ENCODE results near the gene POP7. TPM values are rescaled to one million over a fixed set of nuclear protein-coding genes. Genes with fewer than 3 reads are reported as not detected.

POP7 gene
- total and polyA plus RNA-seq, 4 donors, result 19.1 to 40.1 (median 33.8) TPM

DNA sequence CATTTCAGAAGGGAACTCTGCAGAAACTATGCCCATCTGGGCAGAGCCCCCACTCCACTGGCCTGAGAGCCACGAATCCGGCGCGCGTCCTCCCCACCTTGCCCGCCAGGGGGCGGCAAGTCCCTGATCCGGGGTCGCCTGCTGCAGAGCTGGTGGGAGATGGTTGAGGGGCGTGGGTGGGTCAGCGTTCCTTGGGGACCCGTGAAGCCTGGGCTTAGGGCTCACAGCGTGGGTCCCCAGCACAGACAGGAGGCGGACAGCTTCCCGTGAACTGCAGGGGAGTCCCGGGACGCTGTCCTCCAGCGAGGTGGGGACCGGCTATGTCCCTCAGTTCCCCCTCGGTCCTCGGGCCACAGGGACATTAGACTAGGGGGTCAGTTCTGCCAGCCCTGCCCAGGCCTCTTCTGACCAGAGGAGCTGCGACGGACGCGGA, 585 bp upstream of the POP7 start:
- Histone ChIP-seq H3K27me3 (ENCODE audit: control insufficient read depth in 4 of 4, insufficient read depth in 4 of 4, low read length in 3 of 4) (no peaks in the 10 kb centered on the region), H3K9me3 (ENCODE audit: control insufficient read depth in 4 of 4, low read length in 3 of 4) (no peaks in the 10 kb centered on the region), H3K9ac (ENCODE audit: low read depth in 1 of 2, low read length in 2 of 2) (peak overlapping the region; percentile 9 to 70), H3K27ac (ENCODE audit: low read depth in 1 of 2, low read length in 2 of 2) (peak overlapping the region; percentile 89 to 96), H3K4me3 (ENCODE audit: low read depth in 1 of 3, low read length in 3 of 3) (peak overlapping the region; percentile 66 to 93 (median 79)), H3K36me3 (ENCODE audit: control insufficient read depth in 4 of 4, insufficient read depth in 3 of 4, low read depth in 1 of 4, low read length in 3 of 4) (no peaks in the 10 kb centered on the region), H3K4me1 (ENCODE audit: control insufficient read depth in 4 of 4, insufficient read depth in 4 of 4, low read length in 3 of 4) (peaks cover 3 to 31% (median 16%) of the 10 kb centered on the region in 4 donors)
- no peak for TF ChIP-seq YY1 (IDR thresholded peaks at IDR 0.05)
- TF ChIP-seq RAD21 (IDR thresholded peaks at IDR 0.05), result peak; percentile 81 to 89
- TF ChIP-seq, protein P1, sequence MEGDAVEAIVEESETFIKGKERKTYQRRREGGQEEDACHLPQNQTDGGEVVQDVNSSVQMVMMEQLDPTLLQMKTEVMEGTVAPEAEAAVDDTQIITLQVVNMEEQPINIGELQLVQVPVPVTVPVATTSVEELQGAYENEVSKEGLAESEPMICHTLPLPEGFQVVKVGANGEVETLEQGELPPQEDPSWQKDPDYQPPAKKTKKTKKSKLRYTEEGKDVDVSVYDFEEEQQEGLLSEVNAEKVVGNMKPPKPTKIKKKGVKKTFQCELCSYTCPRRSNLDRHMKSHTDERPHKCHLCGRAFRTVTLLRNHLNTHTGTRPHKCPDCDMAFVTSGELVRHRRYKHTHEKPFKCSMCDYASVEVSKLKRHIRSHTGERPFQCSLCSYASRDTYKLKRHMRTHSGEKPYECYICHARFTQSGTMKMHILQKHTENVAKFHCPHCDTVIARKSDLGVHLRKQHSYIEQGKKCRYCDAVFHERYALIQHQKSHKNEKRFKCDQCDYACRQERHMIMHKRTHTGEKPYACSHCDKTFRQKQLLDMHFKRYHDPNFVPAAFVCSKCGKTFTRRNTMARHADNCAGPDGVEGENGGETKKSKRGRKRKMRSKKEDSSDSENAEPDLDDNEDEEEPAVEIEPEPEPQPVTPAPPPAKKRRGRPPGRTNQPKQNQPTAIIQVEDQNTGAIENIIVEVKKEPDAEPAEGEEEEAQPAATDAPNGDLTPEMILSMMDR (IDR thresholded peaks at IDR 0.05; ENCODE audit: low read depth, low read length, missing input control), result peak; percentile 78
- TF ChIP-seq FOXA2 (IDR thresholded peaks at IDR 0.05), result no peak
- TF ChIP-seq NR2F2 (IDR thresholded peaks at IDR 0.05), result no peak
- under 1% methylated on average over 25 of the region's 25 CpGs for WGBS
- peak; percentile 89 for DNase-seq (ENCODE audit: low spot score)

- peaks cover 8 to 45% (median 24%) of the 10 kb centered on the region in 4 donors for H3K4me1 ChIP-seq (ENCODE audit: control insufficient read depth in 4 of 4, insufficient read depth in 4 of 4, low read length in 3 of 4)
- H3K27me3 ChIP-seq (ENCODE audit: control insufficient read depth in 4 of 4, insufficient read depth in 4 of 4, low read length in 3 of 4), result no peaks in the 10 kb centered on the region
- TF ChIP-seq, protein P1 (IDR thresholded peaks at IDR 0.05; ENCODE audit: low read depth, low read length, missing input control), result no peak
- TF ChIP-seq EGR1 (IDR thresholded peaks at IDR 0.05; ENCODE audit: low read depth in 2 of 2), result no peak
- TF ChIP-seq, protein P2, sequence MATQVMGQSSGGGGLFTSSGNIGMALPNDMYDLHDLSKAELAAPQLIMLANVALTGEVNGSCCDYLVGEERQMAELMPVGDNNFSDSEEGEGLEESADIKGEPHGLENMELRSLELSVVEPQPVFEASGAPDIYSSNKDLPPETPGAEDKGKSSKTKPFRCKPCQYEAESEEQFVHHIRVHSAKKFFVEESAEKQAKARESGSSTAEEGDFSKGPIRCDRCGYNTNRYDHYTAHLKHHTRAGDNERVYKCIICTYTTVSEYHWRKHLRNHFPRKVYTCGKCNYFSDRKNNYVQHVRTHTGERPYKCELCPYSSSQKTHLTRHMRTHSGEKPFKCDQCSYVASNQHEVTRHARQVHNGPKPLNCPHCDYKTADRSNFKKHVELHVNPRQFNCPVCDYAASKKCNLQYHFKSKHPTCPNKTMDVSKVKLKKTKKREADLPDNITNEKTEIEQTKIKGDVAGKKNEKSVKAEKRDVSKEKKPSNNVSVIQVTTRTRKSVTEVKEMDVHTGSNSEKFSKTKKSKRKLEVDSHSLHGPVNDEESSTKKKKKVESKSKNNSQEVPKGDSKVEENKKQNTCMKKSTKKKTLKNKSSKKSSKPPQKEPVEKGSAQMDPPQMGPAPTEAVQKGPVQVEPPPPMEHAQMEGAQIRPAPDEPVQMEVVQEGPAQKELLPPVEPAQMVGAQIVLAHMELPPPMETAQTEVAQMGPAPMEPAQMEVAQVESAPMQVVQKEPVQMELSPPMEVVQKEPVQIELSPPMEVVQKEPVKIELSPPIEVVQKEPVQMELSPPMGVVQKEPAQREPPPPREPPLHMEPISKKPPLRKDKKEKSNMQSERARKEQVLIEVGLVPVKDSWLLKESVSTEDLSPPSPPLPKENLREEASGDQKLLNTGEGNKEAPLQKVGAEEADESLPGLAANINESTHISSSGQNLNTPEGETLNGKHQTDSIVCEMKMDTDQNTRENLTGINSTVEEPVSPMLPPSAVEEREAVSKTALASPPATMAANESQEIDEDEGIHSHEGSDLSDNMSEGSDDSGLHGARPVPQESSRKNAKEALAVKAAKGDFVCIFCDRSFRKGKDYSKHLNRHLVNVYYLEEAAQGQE (IDR thresholded peaks at IDR 0.05), result no peak
- TF ChIP-seq TAF1 (conservative IDR thresholded peaks at IDR 0.05), result no peak
- no peak for TF ChIP-seq HNF4G (IDR thresholded peaks at IDR 0.05)
- TF ChIP-seq, protein P3, sequence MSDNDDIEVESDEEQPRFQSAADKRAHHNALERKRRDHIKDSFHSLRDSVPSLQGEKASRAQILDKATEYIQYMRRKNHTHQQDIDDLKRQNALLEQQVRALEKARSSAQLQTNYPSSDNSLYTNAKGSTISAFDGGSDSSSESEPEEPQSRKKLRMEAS (IDR thresholded peaks at IDR 0.05), result no peak
- TF ChIP-seq HNF4A (conservative IDR thresholded peaks at IDR 0.05), result no peak
- no peak for TF ChIP-seq RAD21 (IDR thresholded peaks at IDR 0.05)
- no peak for TF ChIP-seq YY1 (IDR thresholded peaks at IDR 0.05)
- no peak for TF ChIP-seq SP1 (IDR thresholded peaks at IDR 0.05)
- no peak for TF ChIP-seq RXRA (IDR thresholded peaks at IDR 0.05)
- no peak for TF ChIP-seq NR2F2 (IDR thresholded peaks at IDR 0.05)
- TF ChIP-seq FOXA2 (IDR thresholded peaks at IDR 0.05), result no peak
- no peak for TF ChIP-seq GABPA (IDR thresholded peaks at IDR 0.05 in 1 of 2, conservative IDR thresholded peaks at IDR 0.05 in 1 of 2)
- TF ChIP-seq, protein P4, sequence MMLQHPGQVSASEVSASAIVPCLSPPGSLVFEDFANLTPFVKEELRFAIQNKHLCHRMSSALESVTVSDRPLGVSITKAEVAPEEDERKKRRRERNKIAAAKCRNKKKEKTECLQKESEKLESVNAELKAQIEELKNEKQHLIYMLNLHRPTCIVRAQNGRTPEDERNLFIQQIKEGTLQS (IDR thresholded peaks at IDR 0.05), result no peak
- H3K9me3 ChIP-seq (ENCODE audit: control insufficient read depth in 4 of 4, low read length in 3 of 4), result no peaks in the 10 kb centered on the region
- peak; percentile 67 for DNase-seq (ENCODE audit: low spot score)
- H3K27ac ChIP-seq (ENCODE audit: low read depth in 1 of 2, low read length in 2 of 2), result peak overlapping the region; percentile 89 to 96
- H3K36me3 ChIP-seq (ENCODE audit: control insufficient read depth in 4 of 4, insufficient read depth in 3 of 4, low read depth in 1 of 4, low read length in 3 of 4), result no peaks in the 10 kb centered on the region
- 21% methylated on average over 34 of the region's 34 CpGs for WGBS
- peak overlapping the region; percentile 68 to 93 (median 81) for H3K4me3 ChIP-seq (ENCODE audit: low read depth in 1 of 3, low read length in 3 of 3)
- peak overlapping the region; percentile 39 to 65 for H3K9ac ChIP-seq (ENCODE audit: low read depth in 1 of 2, low read length in 2 of 2)
Observed at GRCh38 chr7:100706672-100707311, 871 bp downstream of the POP7 start.
